T-helper 2 cell treated with Interferon-gamma antibody and Interleukin-4, amounts not matched to agents 5 μg/mL and 100 μg/mL, for 36 hours (primary cell): ENCODE results near the gene NOTCH2.
A peak's percentile ranks its signal among the peaks of the same experiment; 100 is the strongest.
"Not testable (repeated sequence)": the region's sequence is repeated elsewhere in the genome, so short reads cannot be mapped to it uniquely, and the experiment has no call there.

Source experiments
- DNase-seq: peaks from one replicate; pipeline ENCODE4 v3.0.0; 2021; ENCODE audit warnings: low spot score
- H3K27ac Mint-ChIP-seq: one replicate; pipeline ENCODE4 v1.8.0; 2021; ENCODE audit warnings: mild to moderate bottlenecking, mixed read lengths
- H3K27me3 Mint-ChIP-seq: one replicate; pipeline ENCODE4 v1.8.0; 2021; ENCODE audit warnings: low read depth, mixed read lengths
- H3K36me3 Mint-ChIP-seq: one replicate; pipeline ENCODE4 v1.8.0; 2021; ENCODE audit warnings: low read depth, mixed read lengths
- H3K4me1 Mint-ChIP-seq: one replicate; pipeline ENCODE4 v1.8.0; 2021; ENCODE audit warnings: low read depth, mixed read lengths
- H3K4me3 Mint-ChIP-seq: one replicate; pipeline ENCODE4 v1.8.0; 2022; ENCODE audit warnings: mild to moderate bottlenecking, moderate library complexity, mixed read lengths
- H3K9me3 Mint-ChIP-seq: one replicate; pipeline ENCODE4 v1.8.0; 2021; ENCODE audit warnings: mixed read lengths

NOTCH2 gene

GRCh38 chr1:120096981-120097545, 27.6 kb upstream of the NOTCH2 start:
- not testable (repeated sequence) for H3K36me3 Mint-ChIP-seq, H3K4me1 Mint-ChIP-seq, H3K27me3 Mint-ChIP-seq, H3K4me3 Mint-ChIP-seq, H3K9me3 Mint-ChIP-seq, DNase-seq, H3K27ac Mint-ChIP-seq

- H3K4me1 Mint-ChIP-seq, H3K27ac Mint-ChIP-seq, H3K9me3 Mint-ChIP-seq: not testable (repeated sequence)
Measured at GRCh38 chr1:120093548-120094181, 24.2 kb upstream of the NOTCH2 start.

DNA sequence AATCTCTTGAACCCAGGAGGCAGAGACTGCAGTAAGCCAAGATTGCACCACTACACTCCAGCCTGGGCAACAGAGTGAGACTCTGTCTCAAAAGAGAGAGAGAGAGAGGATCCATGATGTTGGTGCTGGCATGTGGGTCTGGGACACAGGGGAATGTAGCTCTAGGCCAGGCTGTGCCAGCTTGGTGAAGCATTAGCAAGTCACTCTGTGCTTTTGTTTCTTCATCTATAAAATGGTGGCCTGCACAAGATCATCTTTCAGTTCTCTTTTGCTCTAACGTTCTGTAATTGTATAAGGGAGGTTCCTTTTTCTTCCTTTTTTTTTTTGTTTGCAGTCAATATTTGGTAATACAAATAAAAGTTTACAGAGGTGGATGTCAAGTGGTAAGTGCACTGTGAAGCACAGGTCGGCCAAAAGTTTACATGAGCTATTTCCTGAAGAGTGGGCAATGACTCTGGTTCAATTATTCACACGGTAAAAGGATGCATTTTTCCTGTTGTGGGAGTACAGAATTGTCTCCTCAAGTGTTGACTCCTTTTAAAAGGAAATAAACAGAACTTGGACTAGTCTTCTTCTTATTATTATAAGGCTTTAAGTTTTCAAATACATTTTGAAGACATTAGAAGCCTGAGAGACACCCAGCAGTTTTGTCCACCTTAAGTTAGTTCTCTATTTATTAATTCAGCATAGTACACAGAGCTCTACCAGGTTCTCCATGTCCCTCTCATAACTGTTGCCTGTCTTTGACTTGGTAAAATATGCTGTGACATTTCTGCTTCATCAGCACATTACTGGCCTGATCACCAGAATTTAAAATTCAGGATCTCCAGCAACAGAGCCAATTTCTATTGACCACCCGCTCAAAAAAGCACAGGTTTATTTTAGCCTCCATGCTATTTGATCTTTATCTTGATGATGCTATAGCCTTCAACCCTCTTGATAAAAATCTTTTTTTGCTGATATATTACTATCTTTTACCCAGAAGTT, 23.1 kb upstream of the NOTCH2 start:
- not testable (repeated sequence) for H3K27ac Mint-ChIP-seq, H3K9me3 Mint-ChIP-seq, H3K4me1 Mint-ChIP-seq, H3K27me3 Mint-ChIP-seq, H3K36me3 Mint-ChIP-seq, DNase-seq, H3K4me3 Mint-ChIP-seq

More at GRCh38 chr1:120093548-120094181, 24.2 kb upstream of the NOTCH2 start:
- H3K27me3 Mint-ChIP-seq, H3K36me3 Mint-ChIP-seq, H3K4me3 Mint-ChIP-seq, DNase-seq: not testable (repeated sequence)

- H3K4me1 Mint-ChIP-seq = peaks cover 11% of the 10 kb centered on the region
- not testable (repeated sequence) for DNase-seq, H3K4me3 Mint-ChIP-seq, H3K9me3 Mint-ChIP-seq, H3K27ac Mint-ChIP-seq, H3K27me3 Mint-ChIP-seq, H3K36me3 Mint-ChIP-seq
Measured at GRCh38 chr1:120090830-120091229, 21.4 kb upstream of the NOTCH2 start.

DNA sequence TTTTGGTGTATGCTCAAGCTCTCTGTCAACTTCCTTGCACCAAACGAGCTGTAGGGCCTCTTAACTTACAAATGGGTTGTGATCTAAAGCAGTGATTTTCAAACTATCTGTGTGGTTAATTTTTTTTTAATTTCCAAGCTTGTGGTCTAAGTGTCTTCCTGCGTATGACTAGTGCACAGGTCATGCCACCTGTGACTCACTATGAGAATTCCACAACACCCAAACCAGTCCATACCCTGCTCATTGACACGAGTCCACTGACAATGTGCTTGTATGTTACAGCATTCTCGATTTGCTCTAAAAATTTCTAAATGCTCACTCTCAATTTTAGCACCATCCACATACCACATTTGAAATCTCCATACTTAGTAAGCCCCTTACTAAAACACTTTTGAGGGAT, 18.5 kb upstream of the NOTCH2 start:
- not testable (repeated sequence) for H3K9me3 Mint-ChIP-seq, H3K27ac Mint-ChIP-seq, H3K27me3 Mint-ChIP-seq, H3K36me3 Mint-ChIP-seq
- H3K4me3 Mint-ChIP-seq = peak overlapping the region; percentile 40
- DNase-seq = peak; percentile 66
- peaks cover 11% of the 10 kb centered on the region for H3K4me1 Mint-ChIP-seq

DNA sequence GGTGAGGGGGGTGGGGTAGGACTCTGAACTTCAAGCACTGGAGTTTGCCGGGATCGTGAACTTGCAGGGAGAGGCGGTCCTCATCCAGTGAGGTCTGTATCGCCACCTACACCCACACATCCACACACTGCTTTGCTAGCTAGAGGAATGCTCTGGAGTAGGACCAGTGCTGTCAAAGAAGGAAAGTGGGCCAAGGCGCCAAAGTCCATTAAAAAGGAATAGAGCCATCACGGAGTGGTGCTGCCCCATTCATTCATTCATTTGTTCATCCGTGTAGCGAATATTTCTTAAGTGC, 405 bp upstream of the NOTCH2 start:
- H3K27me3 Mint-ChIP-seq, DNase-seq, H3K9me3 Mint-ChIP-seq, H3K36me3 Mint-ChIP-seq, H3K27ac Mint-ChIP-seq, H3K4me3 Mint-ChIP-seq, H3K4me1 Mint-ChIP-seq: not testable (repeated sequence)

GRCh38 chr1:120068683-120069066, 787 bp downstream of the NOTCH2 start:
- DNase-seq, H3K27ac Mint-ChIP-seq: not testable (repeated sequence)

GRCh38 chr1:120048208-120048607, 21.3 kb downstream of the NOTCH2 start:
- H3K27ac Mint-ChIP-seq, H3K36me3 Mint-ChIP-seq, H3K27me3 Mint-ChIP-seq, H3K9me3 Mint-ChIP-seq, H3K4me3 Mint-ChIP-seq, H3K4me1 Mint-ChIP-seq, DNase-seq: not testable (repeated sequence)

More at GRCh38 chr1:120068683-120069066, 787 bp downstream of the NOTCH2 start:
- not testable (repeated sequence) for H3K9me3 Mint-ChIP-seq, H3K4me1 Mint-ChIP-seq, H3K4me3 Mint-ChIP-seq, H3K27me3 Mint-ChIP-seq, H3K36me3 Mint-ChIP-seq

GRCh38 chr1:120041771-120042170, 27.7 kb downstream of the NOTCH2 start:
- H3K9me3 Mint-ChIP-seq, H3K4me1 Mint-ChIP-seq, H3K27me3 Mint-ChIP-seq, H3K27ac Mint-ChIP-seq, H3K36me3 Mint-ChIP-seq, H3K4me3 Mint-ChIP-seq, DNase-seq: not testable (repeated sequence)

DNA sequence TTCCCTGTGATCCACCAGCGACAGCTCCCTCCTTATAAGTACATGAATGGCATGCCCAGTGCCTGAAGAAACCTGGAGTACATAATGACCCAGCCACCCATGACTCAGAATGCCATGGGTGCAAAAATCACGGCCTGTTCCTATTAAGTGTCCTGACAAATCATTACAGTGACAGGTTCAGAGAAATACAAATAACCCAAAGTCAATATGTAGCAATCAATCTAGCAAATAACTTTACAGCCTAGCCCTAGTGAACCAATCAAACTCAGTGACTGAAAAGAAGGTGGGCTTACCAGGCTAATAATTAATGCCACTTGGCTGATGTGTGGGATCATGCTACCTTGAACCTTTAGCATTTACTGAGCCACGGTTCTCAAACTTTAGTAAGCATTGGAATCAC, 37.2 kb downstream of the NOTCH2 start:
- H3K4me1 Mint-ChIP-seq, DNase-seq, H3K27me3 Mint-ChIP-seq, H3K4me3 Mint-ChIP-seq, H3K36me3 Mint-ChIP-seq, H3K27ac Mint-ChIP-seq, H3K9me3 Mint-ChIP-seq: not testable (repeated sequence)

GRCh38 chr1:120023791-120024190, 45.7 kb downstream of the NOTCH2 start:
- not testable (repeated sequence) for H3K9me3 Mint-ChIP-seq, H3K4me3 Mint-ChIP-seq, H3K4me1 Mint-ChIP-seq, H3K36me3 Mint-ChIP-seq, H3K27me3 Mint-ChIP-seq, DNase-seq, H3K27ac Mint-ChIP-seq

GRCh38 chr1:120014978-120015377, 54.5 kb downstream of the NOTCH2 start:
- not testable (repeated sequence) for H3K36me3 Mint-ChIP-seq

GRCh38 chr1:120008320-120008719, 61.1 kb downstream of the NOTCH2 start:
- not testable (repeated sequence) for H3K9me3 Mint-ChIP-seq

More at GRCh38 chr1:120014978-120015377, 54.5 kb downstream of the NOTCH2 start:
- H3K9me3 Mint-ChIP-seq, H3K27me3 Mint-ChIP-seq, H3K27ac Mint-ChIP-seq, H3K4me1 Mint-ChIP-seq, H3K4me3 Mint-ChIP-seq, DNase-seq: not testable (repeated sequence)

DNA sequence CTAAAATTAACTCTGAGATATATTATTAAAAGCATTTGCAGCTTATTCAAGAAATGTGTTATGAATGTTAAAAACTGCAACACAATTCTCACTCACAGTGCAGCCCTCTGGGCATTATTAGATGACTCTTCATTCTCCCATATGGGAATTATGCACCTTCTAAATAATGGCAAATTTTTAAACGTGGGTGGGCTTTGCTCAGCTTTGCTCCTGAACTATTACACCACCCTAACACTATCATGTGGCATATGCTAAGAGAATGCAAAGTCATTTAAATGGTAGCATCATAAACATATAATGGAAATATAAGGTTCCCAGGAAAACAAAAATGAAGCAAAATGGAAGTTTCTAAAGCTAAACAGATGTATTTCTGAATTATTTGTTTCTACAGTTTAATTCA, 61.6 kb downstream of the NOTCH2 start:
- H3K4me3 Mint-ChIP-seq, DNase-seq, H3K4me1 Mint-ChIP-seq, H3K9me3 Mint-ChIP-seq, H3K36me3 Mint-ChIP-seq, H3K27me3 Mint-ChIP-seq, H3K27ac Mint-ChIP-seq: not testable (repeated sequence)

More at GRCh38 chr1:120008320-120008719, 61.1 kb downstream of the NOTCH2 start:
- not testable (repeated sequence) for DNase-seq, H3K4me3 Mint-ChIP-seq, H3K27ac Mint-ChIP-seq, H3K36me3 Mint-ChIP-seq, H3K27me3 Mint-ChIP-seq, H3K4me1 Mint-ChIP-seq
